Left renal cortex interstitium (tissue), 4 donors: ENCODE data around the gene MVK. TPM values are rescaled to one million over a fixed set of nuclear protein-coding genes. Genes with fewer than 3 reads are reported as not detected.

ENCODE experiments used
- DNase-seq, 4 donors: peaks; one replicate each; pipeline ENCODE4 v3.0.0-alpha.2; 2013; ENCODE audit warnings: low read depth in 4 of 4, low spot score in 2 of 4, missing footprints in 1 of 4
- polyA plus RNA-seq, 4 donors: library from polyadenylated mRNA; unstranded; fragments of 120-200 nt; gene quantifications; one replicate each; pipeline ENCODE4 v1.2.1, GENCODE V29; 2013; ENCODE audit not compliant: insufficient read length in 4 of 4

The MVK gene
- polyA plus RNA-seq, 4 donors, result 20.3 to 24.7 (median 22.1) TPM

DNA sequence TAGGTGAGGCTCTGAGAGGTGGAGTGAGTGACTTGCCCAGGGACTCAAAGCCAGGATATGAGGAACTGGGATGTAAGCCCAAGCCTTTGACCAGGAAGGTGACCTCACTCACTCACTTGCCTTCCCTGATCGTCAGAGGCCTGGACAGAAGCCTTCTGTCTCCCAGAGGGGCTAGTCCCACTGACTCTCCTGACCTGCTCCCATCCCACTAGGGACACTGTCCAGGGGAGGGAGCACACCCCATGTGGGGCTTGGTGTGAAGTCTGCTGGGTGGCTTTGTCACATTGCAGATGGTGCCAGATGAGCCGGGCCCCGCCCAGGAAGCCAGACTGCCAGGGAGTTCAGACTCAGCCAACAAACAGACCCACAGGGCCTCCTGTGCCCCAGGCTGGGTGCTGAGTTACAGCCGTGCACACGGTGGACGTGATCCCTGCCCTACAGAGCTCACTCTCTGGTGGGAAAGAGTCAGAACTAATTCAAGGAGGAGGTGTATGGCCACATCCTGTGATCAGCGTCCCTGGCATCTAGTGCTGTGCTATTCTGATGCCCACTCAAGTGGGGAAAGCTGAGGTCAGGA lies 28.6 kb upstream of the MVK start:
- DNase-seq, result no peak

DNA sequence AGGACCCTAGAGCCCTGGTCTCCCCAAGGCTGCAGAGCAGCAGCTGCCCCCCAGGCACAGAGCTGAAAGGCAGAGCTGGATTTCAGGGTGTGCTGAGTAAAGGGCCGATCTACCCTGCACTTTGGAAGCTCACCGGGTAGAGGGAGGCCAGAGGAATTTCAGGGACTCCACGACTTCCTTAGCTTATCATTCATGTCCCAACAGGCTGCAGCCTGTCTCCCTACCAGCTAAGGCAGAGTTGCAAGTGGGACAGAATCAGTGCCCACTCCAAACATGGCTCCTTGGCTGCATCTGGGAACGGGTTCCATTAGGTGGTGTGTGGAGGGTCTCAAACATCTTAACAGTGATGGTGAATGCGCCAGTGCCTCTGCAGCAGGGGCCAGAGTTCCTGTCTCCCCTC lies 27.8 kb upstream of the MVK start:
- DNase-seq, result no peak

DNA sequence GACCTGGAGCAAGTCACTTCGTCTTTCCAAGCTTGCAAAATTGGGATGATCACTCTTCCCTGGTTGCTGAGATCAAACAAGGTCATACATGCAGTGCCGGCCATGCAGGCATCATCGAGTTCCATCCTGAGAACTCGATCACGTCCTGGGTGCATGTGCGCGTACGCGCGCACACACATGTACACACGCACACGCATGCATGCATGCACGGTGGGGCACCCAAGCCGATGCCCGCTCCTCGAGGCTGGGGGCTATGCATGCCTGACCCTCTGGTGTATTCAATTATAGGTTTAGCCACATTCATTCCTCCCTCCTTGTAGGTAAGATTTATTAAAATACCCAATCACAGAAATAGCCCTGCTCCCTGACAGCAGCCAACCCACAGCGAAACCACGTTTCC lies 26.3 kb upstream of the MVK start:
- no peak for DNase-seq

DNA sequence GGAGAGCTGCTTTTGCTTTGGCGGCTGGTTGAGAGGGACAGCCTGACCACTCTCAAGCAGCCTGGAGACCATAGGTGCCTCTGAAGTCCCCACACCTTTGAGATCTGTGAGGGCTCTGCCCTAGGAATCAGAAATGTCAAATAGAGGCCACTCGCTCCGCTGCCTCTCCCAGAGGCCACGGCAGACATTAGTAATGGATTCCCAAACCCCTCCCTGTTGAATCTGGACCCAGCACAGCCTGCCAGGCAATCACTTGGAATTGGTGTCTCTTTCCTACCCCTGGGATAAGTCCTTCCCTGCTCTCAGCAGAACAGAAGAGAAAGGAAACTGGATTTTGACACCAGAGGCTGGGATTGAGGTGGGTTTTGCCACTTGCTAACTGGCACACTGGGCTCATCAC lies 25.3 kb upstream of the MVK start:
- DNase-seq, result no peak

- DNase-seq, result no peak
These were observed 23.9 kb upstream of the MVK start for GRCh38 chr12:109549613-109550270.

GRCh38 chr12:109550281-109550680 lies 23.3 kb upstream of the MVK start:
- no peak for DNase-seq

DNA sequence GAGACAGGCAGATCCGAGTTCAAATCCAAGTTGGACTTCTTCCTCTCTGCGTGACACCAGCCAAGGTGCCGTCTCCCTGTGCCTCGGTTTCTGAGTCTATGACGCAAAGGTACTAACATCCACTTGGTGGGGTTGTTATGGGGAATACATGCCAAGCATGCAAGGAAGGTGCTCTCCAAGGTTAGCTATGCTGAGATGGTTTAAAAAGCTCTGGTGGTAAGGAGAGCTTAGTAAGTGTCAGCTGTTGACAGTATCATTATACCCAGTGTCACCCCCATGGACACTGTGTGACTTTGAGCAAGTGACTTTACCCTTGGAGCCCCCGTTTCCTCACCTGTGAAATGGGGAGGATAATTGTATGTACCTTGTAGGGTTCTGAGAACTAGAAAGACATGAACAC lies 22.5 kb upstream of the MVK start:
- DNase-seq, result no peak

GRCh38 chr12:109552971-109553370 lies 20.6 kb upstream of the MVK start:
- DNase-seq, result no peak

GRCh38 chr12:109553483-109553882 lies 20.1 kb upstream of the MVK start:
- no peak for DNase-seq

GRCh38 chr12:109553906-109554500 lies 19.6 kb upstream of the MVK start:
- DNase-seq, result no peak

- no peak for DNase-seq
These were observed 18.8 kb upstream of the MVK start for GRCh38 chr12:109554761-109555160.

DNA sequence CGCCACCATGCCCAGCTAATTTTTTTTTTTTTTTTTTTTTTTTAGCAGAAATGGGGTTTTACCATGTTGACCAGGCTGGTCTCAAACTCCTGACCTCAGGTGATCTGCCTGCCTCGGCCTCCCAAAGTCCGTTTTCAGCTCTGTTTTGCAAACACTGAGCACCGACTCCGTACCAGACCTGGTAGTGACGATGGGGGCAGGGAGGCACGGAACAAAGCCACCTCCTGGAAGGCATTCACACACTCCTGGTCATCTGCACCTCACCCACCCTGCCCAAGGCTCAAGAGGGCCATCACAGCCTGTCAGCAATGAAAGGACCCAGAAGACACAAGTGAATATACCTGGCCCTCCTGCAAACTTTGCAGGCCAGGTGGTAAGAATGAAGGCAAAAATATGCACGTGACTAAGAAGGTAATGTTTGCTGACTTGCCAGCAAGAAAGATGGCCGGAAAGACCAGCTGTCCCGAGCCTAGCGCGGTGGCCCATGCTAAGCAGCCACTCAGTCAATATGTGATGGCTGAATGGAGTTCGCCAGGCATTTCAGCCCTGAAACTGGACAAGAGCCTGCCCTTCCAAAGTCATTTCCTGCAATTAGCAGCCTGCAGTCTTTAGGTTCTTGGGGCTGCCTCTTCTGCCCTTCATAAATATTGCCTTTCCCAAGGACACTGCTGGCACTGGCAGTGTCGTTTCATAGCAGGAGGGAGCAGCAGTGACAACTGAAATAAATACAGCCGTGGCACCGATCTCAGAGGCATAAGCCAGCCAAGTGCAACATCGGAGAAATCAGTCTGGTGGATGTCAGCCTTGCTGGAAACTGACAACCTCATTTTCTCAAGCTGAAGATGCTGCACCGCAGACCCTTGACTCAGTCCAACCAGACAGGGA lies 17.9 kb upstream of the MVK start:
- DNase-seq, result no peak

DNA sequence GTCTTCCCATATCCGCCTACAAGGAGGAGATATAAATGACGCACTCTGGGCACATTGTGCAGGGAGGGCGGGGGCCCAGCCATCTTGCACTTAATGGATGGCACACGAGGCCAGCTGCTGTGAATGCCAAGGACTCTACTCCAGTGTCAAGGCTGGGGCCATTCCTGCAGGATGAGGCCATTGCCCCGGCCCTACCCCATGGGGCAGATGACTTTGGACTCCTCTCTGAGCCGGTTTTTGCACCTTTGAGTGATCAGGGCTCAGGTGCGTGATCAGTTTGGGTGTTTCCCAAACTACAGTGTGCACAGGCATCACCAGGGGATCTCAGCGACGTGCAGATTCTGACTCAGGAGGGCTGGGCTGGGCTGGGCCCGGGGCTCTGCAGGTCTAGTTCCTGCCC lies 16.4 kb upstream of the MVK start:
- DNase-seq, result no peak

GRCh38 chr12:109557805-109558204 lies 15.8 kb upstream of the MVK start:
- DNase-seq, result no peak

DNA sequence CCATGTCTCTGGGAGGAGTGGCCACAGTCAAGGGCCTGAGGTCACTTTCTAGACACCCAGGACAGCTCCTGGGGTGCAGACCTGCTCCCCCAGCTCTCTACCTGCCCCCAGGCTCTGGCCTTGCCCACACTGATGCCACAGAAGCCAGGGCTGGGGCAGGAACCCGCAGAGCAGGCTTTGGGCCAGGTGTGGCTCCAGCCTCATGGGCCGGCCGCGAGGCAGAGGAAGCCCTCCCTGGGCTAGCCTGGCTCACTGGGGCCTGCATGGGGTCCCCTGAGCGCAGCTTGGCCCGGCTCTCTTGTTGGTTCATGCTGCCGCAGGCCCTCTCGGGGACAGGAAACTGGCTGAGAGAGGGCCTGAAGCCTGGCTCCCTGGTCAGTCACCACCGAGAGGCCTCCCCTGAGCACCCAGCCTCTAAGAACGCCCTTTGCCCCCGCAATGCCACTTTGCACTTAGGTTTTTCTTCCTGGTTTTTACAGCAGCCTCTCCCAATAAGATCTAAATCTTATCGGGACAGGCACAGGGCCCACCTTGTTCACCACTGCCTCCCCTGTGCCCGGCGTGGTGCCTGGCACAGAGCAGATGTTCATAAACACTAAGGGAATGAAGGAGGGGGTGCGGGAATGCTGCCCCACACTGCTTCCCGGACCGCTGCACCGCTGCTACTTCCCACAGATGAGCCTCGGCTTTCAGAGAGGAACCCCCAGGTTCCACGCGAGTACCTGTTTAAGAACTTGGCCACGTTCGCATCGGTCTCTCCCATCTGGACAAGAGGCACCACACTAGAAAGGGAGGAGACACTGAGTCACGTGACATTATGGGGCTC lies 15.0 kb upstream of the MVK start:
- DNase-seq, result no peak

- no peak for DNase-seq
These were observed 14.4 kb upstream of the MVK start for GRCh38 chr12:109559200-109559505.

DNA sequence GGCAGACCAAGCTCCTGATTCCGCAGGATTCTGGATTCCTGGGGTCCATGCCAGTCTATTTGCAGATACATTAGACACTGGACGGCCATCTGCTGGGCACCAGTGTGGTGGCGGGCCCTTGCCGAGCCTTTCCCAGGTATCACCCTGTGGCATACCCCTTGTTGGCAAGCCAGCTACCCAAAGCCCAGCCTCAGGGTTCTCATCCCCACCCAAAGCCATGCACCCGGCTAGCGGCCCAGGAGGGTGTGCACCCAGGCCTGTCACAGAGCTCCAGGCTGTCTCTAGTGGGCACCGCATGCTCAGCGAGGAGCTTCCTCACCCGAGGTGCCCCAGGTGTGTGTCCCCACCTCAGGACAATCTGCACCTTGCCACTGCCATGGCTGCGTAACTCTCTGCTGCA lies 14.0 kb upstream of the MVK start:
- no peak for DNase-seq

DNA sequence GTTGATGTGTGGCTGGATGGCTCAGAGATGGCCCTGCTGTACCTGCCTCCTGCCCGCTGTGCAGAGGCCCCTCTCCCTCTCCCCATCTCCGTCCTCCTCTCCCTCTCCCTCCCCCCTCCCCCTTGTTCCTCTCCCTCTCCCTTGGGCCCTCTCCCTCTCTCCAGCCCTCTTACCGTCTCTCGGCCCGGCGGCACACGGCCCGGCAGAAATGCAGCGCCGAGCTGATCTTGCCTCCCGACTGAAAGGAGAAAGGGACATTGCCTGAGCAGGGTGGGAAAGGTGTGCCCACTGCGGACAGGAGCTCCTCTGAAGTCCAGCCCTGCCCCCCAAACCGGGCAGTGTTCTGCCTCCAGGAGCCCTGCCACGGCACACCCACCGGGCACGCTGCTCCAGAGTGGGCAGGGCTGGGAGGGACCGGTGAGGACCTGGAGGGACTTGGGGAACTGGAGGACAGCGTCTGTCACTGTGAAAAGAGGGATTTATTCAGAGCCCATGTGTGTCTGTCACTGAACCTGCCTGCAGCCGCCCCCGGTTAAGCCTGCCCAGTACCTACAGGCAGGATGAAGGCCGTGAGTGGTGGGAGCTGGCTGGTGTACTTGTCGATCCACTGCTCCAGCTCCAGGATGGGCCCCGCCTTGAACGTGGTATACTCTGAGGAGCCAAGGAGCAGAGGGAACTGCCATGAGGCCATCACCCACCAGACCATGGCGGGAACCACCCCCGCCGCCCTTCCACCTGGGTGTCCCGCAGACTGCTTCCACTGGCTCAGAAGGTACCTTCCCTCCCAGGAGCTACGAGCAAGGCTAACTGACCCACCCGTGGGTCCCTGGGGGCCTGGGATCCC lies 12.5 kb upstream of the MVK start:
- no peak for DNase-seq

GRCh38 chr12:109561711-109562030 lies 11.9 kb upstream of the MVK start:
- no peak for DNase-seq

DNA sequence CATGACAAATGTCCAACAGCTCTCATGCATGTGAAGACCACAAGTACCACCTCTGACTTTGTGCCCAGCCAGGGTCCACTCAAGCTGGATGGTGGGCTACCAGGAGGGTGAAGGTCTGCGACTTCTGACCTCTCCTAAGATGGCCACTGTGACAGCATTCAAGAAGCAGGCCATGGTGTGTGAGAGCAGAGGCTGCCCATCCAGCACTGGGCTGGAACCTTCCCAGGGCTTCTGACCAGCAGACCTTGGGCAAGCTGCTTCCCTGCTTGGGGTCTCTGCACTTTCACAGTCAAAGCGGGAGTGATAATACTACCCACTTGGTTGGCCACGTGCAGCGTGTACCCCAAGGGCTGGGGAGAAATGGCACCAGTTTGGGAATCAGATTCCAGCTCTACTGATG lies 10.7 kb upstream of the MVK start:
- DNase-seq, result no peak
